GM12872 (cell line): ENCODE data around the gene TBC1D22B.

Experiments
- TF ChIP-seq, protein P1 (sequence below): IDR thresholded peaks from 3 replicates; pipeline ENCODE4 v1.5.1; 2011; ENCODE audit warnings: low read depth, mild to moderate bottlenecking, low read length, moderate library complexity; ENCODE audit not compliant: insufficient read depth

The TBC1D22B gene

DNA sequence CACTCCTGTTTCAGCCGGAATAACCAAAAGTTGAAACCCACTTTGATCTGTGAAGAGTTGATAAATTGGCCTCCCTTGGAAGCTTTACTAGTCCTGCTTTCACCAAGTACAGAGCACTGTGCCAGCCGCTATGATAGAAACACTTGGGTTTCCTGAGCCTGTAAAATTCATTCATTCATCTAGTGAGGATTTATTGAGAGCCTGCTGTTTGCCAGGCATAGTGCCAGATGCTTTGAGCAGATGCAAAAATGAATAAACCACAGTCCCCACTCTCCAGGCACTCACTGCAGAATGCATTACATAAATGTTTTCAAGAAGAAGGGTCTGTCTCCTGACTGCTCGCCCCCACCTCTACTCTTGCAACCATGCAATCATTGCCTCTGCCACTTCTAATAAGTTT, 25.7 kb downstream of the TBC1D22B start:
- TF ChIP-seq, protein P1, sequence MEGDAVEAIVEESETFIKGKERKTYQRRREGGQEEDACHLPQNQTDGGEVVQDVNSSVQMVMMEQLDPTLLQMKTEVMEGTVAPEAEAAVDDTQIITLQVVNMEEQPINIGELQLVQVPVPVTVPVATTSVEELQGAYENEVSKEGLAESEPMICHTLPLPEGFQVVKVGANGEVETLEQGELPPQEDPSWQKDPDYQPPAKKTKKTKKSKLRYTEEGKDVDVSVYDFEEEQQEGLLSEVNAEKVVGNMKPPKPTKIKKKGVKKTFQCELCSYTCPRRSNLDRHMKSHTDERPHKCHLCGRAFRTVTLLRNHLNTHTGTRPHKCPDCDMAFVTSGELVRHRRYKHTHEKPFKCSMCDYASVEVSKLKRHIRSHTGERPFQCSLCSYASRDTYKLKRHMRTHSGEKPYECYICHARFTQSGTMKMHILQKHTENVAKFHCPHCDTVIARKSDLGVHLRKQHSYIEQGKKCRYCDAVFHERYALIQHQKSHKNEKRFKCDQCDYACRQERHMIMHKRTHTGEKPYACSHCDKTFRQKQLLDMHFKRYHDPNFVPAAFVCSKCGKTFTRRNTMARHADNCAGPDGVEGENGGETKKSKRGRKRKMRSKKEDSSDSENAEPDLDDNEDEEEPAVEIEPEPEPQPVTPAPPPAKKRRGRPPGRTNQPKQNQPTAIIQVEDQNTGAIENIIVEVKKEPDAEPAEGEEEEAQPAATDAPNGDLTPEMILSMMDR = no peak

DNA sequence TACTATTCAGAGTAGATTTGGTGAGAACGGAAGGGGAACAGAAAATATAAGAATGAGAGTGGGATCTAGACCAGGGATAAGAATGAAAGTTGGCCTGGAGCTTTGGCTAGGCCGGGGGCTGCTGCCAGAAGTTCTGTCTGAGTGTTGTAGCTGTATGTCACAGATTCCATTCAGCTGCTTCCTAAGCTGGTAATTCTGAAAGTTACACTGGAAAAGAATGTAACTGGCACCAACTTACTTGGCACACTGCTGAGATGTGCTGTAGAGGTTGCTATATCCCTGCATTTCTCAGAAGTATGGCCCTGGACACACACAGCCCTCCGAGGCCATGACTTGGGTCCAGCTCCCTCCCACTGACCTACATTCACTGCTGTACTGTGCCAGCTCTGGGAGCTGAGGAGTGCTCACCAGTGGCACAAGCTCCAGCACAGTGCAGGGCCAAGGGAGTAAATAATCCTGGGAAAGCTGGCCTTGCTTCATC, 26.1 kb downstream of the TBC1D22B start:
- TF ChIP-seq, protein P1 = no peak

DNA sequence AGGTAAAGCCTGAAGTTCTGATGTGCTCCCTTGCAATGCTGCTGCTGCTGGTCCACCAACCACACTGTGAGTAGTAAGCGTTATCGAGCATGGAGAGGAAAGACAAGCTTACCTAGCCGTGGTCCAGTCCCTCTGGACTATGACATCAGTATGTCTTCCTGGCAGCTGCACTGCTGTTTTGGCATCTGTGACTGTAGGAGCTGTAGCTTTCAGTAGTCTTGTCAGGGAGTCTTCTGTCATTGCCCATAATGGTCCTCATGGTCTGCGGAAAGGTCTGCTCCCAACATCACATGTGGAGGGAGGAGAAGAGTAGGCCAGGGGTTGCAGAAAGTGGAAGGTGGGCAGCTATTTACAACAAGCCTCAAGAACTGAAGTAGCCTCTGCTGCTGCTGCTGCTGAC, 27.2 kb downstream of the TBC1D22B start:
- TF ChIP-seq, protein P1 = no peak

DNA sequence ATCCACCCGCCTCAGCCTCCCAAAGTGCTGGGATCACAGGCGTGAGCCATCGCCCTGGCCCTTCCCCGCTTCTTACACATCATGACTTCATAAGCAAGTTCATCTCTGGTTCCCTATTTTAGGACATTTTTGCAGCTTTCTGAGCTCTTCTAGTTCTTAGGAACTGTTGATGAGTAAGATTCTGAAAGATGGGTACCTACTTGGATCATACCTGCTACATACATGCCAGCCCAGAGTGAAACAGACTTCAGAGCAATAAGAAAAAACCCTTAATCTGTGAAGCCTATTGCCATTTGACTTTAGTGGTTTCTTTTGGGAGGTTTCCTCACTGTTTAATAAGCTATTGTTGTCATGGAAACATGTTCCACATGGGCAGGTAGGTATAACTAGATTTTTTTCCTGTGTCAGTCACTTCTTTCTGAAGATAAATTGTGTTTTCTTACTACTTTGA, 28.3 kb downstream of the TBC1D22B start:
- TF ChIP-seq, protein P1 = no peak

DNA sequence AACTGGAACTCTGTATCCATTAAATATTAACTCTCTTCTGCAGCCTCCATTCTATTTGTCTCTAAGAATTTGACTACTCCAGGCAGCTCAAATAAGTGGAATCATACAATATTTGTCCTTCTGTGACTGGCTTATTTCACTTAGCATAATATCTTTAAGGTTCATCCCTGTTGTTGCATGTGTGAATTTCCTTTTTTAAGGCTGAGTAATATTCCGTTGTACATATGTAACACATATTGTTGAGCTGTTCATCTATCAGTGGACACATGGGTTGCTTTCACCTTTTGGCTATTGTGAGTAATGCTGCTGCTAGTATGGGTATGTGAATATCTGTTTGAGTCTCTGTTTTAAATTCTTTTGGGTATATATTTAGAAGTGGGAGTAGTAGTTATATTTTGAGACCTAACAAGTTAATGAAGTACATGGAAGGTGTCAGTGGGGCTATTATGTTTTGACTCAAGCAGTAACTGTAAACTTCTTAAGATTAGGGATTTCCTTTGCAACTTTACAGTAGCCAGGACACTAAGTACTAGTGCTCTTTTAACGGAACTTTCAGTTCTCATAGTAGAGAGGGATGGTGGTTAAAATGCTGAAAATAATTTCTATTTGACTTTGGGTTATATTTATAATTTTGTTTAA, 30.1 kb downstream of the TBC1D22B start:
- TF ChIP-seq, protein P1 = no peak

DNA sequence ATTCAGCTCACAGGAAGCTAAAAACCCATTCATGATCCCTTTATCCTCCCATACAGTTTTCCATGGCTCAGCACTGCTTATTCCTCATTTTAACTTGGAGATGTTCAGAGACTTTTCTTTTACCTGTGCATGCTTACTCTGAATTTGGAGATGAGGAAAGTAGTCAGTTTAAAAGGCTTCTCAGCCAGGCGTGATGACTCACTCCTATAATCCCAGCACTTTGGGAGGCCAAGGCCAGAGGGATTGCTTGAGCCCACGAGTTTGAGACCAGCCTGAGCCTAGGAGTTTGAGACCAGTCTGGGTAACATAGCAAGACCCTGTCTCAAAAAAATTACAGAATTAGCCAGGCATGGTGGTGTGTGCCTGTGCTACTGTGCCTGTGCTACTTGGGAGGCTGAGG, 30.7 kb downstream of the TBC1D22B start:
- TF ChIP-seq, protein P1 = no peak

DNA sequence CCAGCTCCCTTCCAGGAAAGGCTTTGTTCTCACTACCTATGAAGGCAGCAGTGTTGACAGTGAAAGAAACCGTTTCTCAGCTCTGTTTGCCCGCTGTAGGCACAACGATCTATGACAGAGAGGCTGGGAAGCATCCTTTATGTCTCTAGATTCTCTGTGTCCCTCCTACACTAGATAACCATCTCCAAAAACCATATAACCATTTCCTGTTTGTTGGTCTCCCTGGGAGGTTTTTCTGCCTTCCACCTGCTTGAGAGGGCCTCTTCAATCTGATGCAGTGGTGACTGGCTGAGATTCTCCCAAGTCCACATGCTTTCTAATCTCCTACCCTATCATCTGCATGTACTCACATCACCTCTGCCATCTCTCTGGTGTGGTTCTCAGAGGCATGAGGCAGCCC, 32.4 kb downstream of the TBC1D22B start:
- TF ChIP-seq, protein P1 = no peak
